ENCODE measurements around the gene UROC1. TPM values are rescaled to one million over a fixed set of nuclear protein-coding genes. Genes with fewer than 3 reads are reported as not detected.
A peak's percentile ranks its signal among the peaks of the same experiment; 100 is the strongest.

UROC1 gene
- total and polyA plus RNA-seq, 8 donors, result 0.09 TPM; not detected in 7

GRCh38 chr3:126540342-126540849 is 22.8 kb upstream of the UROC1 start:
- FAIRE-seq (no peak), DNase-seq (peak in 2 of 6 donors; percentile 14 to 24), ATAC-seq (peak in 2 of 4 donors; percentile 62 to 66)
- H3K4me1 ChIP-seq, result no peaks in the 10 kb centered on the region
- WGBS, 2 donors, result 31 to 47% methylated on average over 9 of the region's 9 CpGs
- no peaks in the 10 kb centered on the region for H3K36me3 ChIP-seq
- H3K27ac ChIP-seq, result no peak overlapping the region
- intact Hi-C loops (cut with DNase I), result no loop called here
- no peaks in the 10 kb centered on the region for H3K9me3 ChIP-seq
- no peak for TF ChIP-seq CTCF (IDR thresholded peaks at IDR 0.05)
- no peak overlapping the region for H3K4me3 ChIP-seq
- H3K27me3 ChIP-seq, result no peaks in the 10 kb centered on the region

DNA sequence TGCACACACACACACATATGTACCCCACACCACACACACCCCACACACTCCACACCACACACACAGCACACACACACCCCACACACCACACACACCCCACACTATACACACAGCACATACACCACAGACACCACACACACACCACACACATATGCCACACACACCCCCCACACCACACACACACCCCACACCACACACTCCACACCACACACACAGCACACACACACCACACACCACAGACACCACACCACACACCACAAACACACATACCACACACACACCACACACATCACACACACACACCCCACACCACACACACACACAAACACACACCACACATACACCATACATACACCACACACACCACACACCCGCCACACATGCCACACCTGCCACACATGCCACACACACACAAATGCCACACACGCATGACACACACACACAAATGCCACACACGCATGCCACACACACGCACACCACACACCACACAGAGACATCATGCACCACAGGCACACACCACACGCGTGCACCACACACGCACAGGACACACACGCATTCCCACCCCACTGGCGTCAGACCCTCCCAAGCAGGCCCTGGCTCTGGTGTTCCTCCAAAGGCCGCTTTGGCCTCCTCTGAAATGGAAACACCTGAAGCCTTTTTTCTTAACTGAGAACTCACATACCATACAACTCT is 22.1 kb upstream of the UROC1 start:
- H3K4me3 ChIP-seq, result no peak overlapping the region
- H3K36me3 ChIP-seq, result no peaks in the 10 kb centered on the region
- TF ChIP-seq CTCF (IDR thresholded peaks at IDR 0.05), result no peak
- DNase-seq (peak in 2 of 6 donors; percentile 8 to 10), FAIRE-seq (no peak), ATAC-seq (no peak)
- no peaks in the 10 kb centered on the region for H3K4me1 ChIP-seq
- intact Hi-C loops (cut with DNase I), result no loop called here
- WGBS, 2 donors, result 86 to 94% methylated on average over 10 of the region's 10 CpGs
- no peak overlapping the region for H3K27ac ChIP-seq
- no peaks in the 10 kb centered on the region for H3K27me3 ChIP-seq
- no peaks in the 10 kb centered on the region for H3K9me3 ChIP-seq

DNA sequence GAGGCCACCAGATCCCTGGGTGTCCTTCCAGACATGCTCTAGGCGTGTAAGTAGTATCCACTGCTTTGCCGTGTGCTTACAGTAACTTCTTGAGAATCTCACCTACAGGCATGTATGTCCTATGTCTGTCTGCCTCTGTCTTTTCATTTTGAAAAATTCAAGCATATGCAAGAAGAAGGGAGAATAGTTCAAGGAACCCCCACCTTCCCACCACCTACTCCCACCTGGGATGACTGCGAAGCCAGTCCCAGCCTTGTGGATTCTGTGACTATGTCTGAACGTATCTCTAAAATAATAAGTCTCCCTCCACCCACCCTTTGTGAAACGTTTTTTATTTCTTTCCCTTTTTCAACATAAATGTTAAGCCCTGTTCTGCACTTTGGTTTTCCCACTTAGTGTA is 21.4 kb upstream of the UROC1 start:
- FAIRE-seq, result no peak

DNA sequence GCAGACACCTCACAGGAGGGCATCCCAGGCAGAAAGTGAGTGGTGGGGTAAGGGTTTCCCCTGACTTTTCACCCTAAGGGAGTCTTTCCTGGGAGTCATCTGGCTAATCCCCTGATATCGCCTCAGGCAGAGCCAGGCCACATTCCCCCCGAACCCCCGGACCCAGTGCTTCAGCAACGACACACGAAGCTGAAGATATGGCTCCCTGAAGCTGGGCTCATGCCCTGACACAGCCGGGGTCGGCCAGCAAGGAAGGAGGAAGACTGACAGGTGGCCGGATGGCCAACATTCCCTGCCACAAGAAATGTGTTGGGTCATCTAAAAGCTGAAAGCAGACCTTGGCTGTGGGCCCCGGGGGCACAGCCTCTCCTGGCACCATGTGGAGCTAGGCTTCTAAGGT is 20.7 kb upstream of the UROC1 start:
- Histone ChIP-seq H3K4me1 (no peaks in the 10 kb centered on the region), H3K9me3 (no peaks in the 10 kb centered on the region), H3K27me3 (no peaks in the 10 kb centered on the region), H3K27ac (no peak overlapping the region), H3K4me3 (no peak overlapping the region), H3K36me3 (no peaks in the 10 kb centered on the region)
- FAIRE-seq (no peak), ATAC-seq (no peak), DNase-seq (peak in 3 of 6 donors; percentile 5 to 29 (median 5))
- intact Hi-C loops (cut with DNase I), result no loop called here
- WGBS, 2 donors, result 54% methylated on average over 9 of the region's 9 CpGs
- no peak for TF ChIP-seq CTCF (IDR thresholded peaks at IDR 0.05)

More for the DNA sequence above, 21.4 kb upstream of the UROC1 start:
- Histone ChIP-seq H3K4me1 (no peaks in the 10 kb centered on the region), H3K9me3 (no peaks in the 10 kb centered on the region), H3K27ac (no peak overlapping the region), H3K4me3 (no peak overlapping the region), H3K36me3 (no peaks in the 10 kb centered on the region), H3K27me3 (no peaks in the 10 kb centered on the region)
- intact Hi-C loops (cut with DNase I), result no loop called here
- peak in 1 of 6 donors; percentile 2 for DNase-seq
- ATAC-seq, result no peak
- TF ChIP-seq CTCF (IDR thresholded peaks at IDR 0.05), result no peak
- WGBS, 2 donors, result 48% methylated on average over 5 of the region's 5 CpGs

DNA sequence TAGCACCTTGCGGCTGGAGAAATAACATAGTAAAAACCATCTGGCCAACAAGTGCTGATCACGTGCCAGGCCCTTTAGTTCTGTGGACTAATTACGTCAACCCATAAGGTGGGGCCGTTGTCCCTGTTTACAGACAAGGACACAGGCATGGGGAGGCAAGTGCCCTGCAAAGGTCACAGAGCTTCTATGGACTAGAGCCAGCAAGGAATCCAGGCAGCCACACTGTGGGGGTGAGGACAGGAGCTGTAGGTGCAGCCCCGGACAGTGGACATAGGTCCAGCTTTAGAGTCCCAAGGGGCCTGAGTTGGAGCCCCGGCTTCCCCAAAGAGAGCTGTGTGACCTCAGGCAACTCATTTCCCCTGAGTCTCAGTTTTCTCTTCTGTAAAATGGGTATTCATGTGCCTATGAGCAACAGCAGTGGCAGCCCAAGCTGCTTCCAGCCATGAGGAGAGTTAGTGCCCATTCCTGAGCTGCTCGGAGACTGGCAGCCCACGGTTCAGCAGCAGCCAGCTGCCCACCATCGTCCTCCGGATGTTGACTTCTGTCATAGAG is 20.2 kb upstream of the UROC1 start:
- Histone ChIP-seq H3K27ac (no peak overlapping the region), H3K4me1 (no peaks in the 10 kb centered on the region), H3K4me3 (no peak overlapping the region), H3K36me3 (no peaks in the 10 kb centered on the region), H3K9me3 (no peaks in the 10 kb centered on the region), H3K27me3 (no peaks in the 10 kb centered on the region)
- peak in 3 of 6 donors; percentile 4 to 31 (median 7) for DNase-seq
- no peak for TF ChIP-seq CTCF (IDR thresholded peaks at IDR 0.05)
- 74 to 75% methylated on average over 10 of the region's 10 CpGs for WGBS, 2 donors
- intact Hi-C loops (cut with DNase I), result no loop called here
- no peak for FAIRE-seq
- no peak for ATAC-seq
